Measurements from ENCODE around the gene HOXD11. TPM values are rescaled to one million over a fixed set of nuclear protein-coding genes. Genes with fewer than 3 reads are reported as not detected.

The HOXD11 gene
- total RNA-seq, 1 experiment from 2014 or later = not detected

DNA sequence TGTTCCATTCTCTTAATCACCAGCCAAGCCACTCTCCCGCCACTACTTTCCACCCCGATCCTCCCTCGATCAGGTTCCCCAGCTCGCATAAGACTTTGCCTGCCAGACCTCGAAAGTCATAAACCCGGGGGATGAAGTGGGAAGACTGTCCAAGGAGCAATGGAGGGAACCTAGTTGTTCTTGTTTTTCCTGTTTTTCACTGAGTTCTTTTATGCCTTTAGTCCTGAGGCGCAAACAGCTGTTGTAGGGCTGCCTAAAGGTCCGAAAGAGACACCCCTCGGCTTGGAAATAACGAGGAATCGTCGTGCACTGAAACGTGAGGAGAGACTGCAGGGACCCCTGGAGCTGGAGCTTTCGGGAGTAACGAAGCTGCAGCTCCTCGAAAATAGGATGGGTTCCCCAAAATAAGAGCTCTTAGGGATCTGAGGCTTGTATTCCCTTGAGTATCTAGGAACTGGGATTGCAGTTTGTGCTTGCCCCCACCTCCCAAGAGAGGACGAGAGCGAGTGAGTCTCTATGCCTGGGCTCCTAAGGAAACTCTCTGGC is 9.2 kb upstream of the HOXD11 start (continued):
- TF ChIP-seq, protein P1, sequence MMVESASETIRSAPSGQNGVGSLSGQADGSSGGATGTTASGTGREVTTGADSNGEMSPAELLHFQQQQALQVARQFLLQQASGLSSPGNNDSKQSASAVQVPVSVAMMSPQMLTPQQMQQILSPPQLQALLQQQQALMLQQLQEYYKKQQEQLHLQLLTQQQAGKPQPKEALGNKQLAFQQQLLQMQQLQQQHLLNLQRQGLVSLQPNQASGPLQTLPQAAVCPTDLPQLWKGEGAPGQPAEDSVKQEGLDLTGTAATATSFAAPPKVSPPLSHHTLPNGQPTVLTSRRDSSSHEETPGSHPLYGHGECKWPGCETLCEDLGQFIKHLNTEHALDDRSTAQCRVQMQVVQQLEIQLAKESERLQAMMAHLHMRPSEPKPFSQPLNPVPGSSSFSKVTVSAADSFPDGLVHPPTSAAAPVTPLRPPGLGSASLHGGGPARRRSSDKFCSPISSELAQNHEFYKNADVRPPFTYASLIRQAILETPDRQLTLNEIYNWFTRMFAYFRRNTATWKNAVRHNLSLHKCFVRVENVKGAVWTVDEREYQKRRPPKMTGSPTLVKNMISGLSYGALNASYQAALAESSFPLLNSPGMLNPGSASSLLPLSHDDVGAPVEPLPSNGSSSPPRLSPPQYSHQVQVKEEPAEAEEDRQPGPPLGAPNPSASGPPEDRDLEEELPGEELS (CRISPR knock-in tag; IDR thresholded peaks at IDR 0.05) = no peak
- TF ChIP-seq, protein P2, sequence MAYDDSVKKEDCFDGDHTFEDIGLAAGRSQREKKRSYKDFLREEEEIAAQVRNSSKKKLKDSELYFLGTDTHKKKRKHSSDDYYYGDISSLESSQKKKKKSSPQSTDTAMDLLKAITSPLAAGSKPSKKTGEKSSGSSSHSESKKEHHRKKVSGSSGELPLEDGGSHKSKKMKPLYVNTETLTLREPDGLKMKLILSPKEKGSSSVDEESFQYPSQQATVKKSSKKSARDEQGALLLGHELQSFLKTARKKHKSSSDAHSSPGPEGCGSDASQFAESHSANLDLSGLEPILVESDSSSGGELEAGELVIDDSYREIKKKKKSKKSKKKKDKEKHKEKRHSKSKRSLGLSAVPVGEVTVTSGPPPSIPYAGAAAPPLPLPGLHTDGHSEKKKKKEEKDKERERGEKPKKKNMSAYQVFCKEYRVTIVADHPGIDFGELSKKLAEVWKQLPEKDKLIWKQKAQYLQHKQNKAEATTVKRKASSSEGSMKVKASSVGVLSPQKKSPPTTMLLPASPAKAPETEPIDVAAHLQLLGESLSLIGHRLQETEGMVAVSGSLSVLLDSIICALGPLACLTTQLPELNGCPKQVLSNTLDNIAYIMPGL (CRISPR knock-in tag; IDR thresholded peaks at IDR 0.05) = no peak
- TF ChIP-seq TP53 (CRISPR knock-in tag; IDR thresholded peaks at IDR 0.05) = no peak

DNA sequence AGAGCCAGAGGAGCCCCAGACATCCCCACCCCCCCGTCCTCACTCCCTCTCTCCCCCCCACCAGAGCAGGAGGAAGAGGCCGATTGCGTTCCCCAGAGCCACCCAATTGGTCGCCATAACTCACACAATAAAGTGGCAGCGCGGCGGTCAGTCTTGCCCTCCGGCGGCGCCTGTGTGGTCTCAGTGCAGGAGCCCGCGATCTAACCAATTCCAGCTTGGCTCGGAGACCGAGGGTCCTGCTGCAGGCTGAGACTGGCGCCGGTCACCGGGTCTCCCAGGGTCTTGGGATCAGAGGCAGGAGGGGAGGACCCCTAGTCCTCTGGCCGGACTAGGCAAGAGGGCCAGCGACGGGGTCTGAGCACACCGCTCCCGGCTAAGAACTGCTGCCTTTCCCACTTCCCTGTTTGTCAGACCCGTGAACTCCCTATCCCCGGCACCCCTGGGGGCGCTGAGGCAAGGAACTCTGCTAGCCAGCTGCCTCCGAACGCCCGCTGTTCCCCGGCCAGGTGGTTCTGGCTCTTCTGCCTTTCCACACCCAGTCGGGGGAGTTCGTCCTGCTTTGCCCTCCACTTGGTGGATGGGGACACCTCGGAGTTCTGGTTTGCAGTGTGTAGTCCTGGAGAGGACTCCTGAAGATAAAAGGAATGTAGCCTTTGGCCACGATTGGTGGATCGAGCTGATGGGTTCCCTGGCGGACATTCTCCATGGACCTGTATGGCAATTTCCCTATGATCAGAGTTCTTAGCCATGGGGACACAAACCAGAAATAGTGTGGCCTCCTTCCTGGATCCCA is 8.5 kb upstream of the HOXD11 start:
- ChIA-PET POLR2A (interaction anchor here (0.6 kb wide), 2 partner anchors 14 to 34 kb away, joined by 4 to 7 read pairs; no protein-coding TSS in a partner anchor), CTCF (interaction anchor here (0.8 to 4.2 kb wide), 20 partner anchors 8 to 895 kb away, joined by 3 to 56 read pairs (median 6); partner anchors contain the start of genes HOXD11 and LNPK)
- Mint-ChIP-seq H3K27ac (no peak overlapping the region), H3K9me3 (no peaks in the 10 kb centered on the region), H3K27me3 (ENCODE audit: low read depth) (peaks cover 99% of the 10 kb centered on the region), H3K4me3 (peak overlapping the region; percentile 65), H3K36me3 (no peaks in the 10 kb centered on the region), H3K4me1 (peaks cover 62% of the 10 kb centered on the region)
- DNase-seq (ENCODE audit: low spot score) = peak; percentile 49
- ATAC-seq = peak; percentile 1
- no peak for TF ChIP-seq NFATC4 (CRISPR knock-in tag; IDR thresholded peaks at IDR 0.05)
- TF ChIP-seq TEAD4 (CRISPR knock-in tag; IDR thresholded peaks at IDR 0.05) = no peak
- TF ChIP-seq ZNF423 (CRISPR knock-in tag; IDR thresholded peaks at IDR 0.05) = peak; percentile 60; the same call in 1 of the 2 replicates
- TF ChIP-seq, protein P3, sequence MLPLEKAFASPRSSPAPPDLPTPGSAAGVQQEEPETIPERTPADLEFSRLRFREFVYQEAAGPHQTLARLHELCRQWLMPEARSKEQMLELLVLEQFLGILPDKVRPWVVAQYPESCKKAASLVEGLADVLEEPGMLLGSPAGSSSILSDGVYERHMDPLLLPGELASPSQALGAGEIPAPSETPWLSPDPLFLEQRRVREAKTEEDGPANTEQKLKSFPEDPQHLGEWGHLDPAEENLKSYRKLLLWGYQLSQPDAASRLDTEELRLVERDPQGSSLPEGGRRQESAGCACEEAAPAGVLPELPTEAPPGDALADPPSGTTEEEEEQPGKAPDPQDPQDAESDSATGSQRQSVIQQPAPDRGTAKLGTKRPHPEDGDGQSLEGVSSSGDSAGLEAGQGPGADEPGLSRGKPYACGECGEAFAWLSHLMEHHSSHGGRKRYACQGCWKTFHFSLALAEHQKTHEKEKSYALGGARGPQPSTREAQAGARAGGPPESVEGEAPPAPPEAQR (CRISPR knock-in tag; IDR thresholded peaks at IDR 0.05) = no peak
- TF ChIP-seq, protein P4, sequence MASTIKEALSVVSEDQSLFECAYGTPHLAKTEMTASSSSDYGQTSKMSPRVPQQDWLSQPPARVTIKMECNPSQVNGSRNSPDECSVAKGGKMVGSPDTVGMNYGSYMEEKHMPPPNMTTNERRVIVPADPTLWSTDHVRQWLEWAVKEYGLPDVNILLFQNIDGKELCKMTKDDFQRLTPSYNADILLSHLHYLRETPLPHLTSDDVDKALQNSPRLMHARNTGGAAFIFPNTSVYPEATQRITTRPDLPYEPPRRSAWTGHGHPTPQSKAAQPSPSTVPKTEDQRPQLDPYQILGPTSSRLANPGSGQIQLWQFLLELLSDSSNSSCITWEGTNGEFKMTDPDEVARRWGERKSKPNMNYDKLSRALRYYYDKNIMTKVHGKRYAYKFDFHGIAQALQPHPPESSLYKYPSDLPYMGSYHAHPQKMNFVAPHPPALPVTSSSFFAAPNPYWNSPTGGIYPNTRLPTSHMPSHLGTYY (CRISPR knock-in tag; IDR thresholded peaks at IDR 0.05) = no peak
- TF ChIP-seq, protein P5, sequence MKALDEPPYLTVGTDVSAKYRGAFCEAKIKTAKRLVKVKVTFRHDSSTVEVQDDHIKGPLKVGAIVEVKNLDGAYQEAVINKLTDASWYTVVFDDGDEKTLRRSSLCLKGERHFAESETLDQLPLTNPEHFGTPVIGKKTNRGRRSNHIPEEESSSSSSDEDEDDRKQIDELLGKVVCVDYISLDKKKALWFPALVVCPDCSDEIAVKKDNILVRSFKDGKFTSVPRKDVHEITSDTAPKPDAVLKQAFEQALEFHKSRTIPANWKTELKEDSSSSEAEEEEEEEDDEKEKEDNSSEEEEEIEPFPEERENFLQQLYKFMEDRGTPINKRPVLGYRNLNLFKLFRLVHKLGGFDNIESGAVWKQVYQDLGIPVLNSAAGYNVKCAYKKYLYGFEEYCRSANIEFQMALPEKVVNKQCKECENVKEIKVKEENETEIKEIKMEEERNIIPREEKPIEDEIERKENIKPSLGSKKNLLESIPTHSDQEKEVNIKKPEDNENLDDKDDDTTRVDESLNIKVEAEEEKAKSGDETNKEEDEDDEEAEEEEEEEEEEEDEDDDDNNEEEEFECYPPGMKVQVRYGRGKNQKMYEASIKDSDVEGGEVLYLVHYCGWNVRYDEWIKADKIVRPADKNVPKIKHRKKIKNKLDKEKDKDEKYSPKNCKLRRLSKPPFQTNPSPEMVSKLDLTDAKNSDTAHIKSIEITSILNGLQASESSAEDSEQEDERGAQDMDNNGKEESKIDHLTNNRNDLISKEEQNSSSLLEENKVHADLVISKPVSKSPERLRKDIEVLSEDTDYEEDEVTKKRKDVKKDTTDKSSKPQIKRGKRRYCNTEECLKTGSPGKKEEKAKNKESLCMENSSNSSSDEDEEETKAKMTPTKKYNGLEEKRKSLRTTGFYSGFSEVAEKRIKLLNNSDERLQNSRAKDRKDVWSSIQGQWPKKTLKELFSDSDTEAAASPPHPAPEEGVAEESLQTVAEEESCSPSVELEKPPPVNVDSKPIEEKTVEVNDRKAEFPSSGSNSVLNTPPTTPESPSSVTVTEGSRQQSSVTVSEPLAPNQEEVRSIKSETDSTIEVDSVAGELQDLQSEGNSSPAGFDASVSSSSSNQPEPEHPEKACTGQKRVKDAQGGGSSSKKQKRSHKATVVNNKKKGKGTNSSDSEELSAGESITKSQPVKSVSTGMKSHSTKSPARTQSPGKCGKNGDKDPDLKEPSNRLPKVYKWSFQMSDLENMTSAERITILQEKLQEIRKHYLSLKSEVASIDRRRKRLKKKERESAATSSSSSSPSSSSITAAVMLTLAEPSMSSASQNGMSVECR (CRISPR knock-in tag; IDR thresholded peaks at IDR 0.05; ENCODE audit: borderline replicate concordance) = no peak

All from WTC11 (cell line).